HG03196 (cell line): Measurements from ENCODE around the gene PPP1R12B.
"Not testable (repeated sequence)": the region's sequence is repeated elsewhere in the genome, so short reads cannot be mapped to it uniquely, and the experiment has no call there.

Experiments used
- ATAC-seq: cut with Tn5 transposase; IDR thresholded peaks from one replicate; pipeline ENCODE4 v1.9.1; 2021; ENCODE audit not compliant: unreplicated experiment

PPP1R12B gene

GRCh38 chr1:202348005-202348508, 442 bp upstream of the PPP1R12B start:
- ATAC-seq: no peak

- peak; percentile 7 for ATAC-seq
Measured at GRCh38 chr1:202349206-202349928, 868 bp downstream of the PPP1R12B start.

- no peak for ATAC-seq
Measured at GRCh38 chr1:202351725-202352124, 3.2 kb downstream of the PPP1R12B start.

GRCh38 chr1:202352583-202353197, 4.2 kb downstream of the PPP1R12B start:
- ATAC-seq: not testable (repeated sequence)

- no peak for ATAC-seq
Measured at GRCh38 chr1:202355944-202356553, 7.5 kb downstream of the PPP1R12B start.

- ATAC-seq: no peak
Measured at GRCh38 chr1:202357506-202357905, 9.0 kb downstream of the PPP1R12B start.

GRCh38 chr1:202361224-202361623, 12.7 kb downstream of the PPP1R12B start:
- ATAC-seq: no peak

- no peak for ATAC-seq
Measured at GRCh38 chr1:202361701-202362100, 13.2 kb downstream of the PPP1R12B start.

GRCh38 chr1:202362212-202362611, 13.7 kb downstream of the PPP1R12B start:
- no peak for ATAC-seq

GRCh38 chr1:202365092-202365815, 16.8 kb downstream of the PPP1R12B start:
- no peak for ATAC-seq

GRCh38 chr1:202367271-202367670, 18.8 kb downstream of the PPP1R12B start:
- ATAC-seq: no peak

GRCh38 chr1:202370906-202371305, 22.4 kb downstream of the PPP1R12B start:
- not testable (repeated sequence) for ATAC-seq

- ATAC-seq: no peak
Measured at GRCh38 chr1:202374099-202374498, 25.6 kb downstream of the PPP1R12B start.

- ATAC-seq: not testable (repeated sequence)
Measured at GRCh38 chr1:202375175-202375574, 26.7 kb downstream of the PPP1R12B start.

GRCh38 chr1:202376247-202376646, 27.7 kb downstream of the PPP1R12B start:
- ATAC-seq: no peak

GRCh38 chr1:202379884-202380529, 31.5 kb downstream of the PPP1R12B start:
- ATAC-seq: not testable (repeated sequence)

GRCh38 chr1:202380535-202380934, 32.0 kb downstream of the PPP1R12B start:
- not testable (repeated sequence) for ATAC-seq

- not testable (repeated sequence) for ATAC-seq
Measured at GRCh38 chr1:202381867-202382266, 33.4 kb downstream of the PPP1R12B start.

GRCh38 chr1:202395831-202396230, 47.3 kb downstream of the PPP1R12B start:
- not testable (repeated sequence) for ATAC-seq

- no peak for ATAC-seq
Measured at GRCh38 chr1:202397256-202397655, 48.8 kb downstream of the PPP1R12B start.

- ATAC-seq: not testable (repeated sequence)
Measured at GRCh38 chr1:202398439-202398838, 49.9 kb downstream of the PPP1R12B start.
